GOT3 (cell line): Measurements from ENCODE around the gene IFIT5.
"Not testable (repeated sequence)": the region's sequence is repeated elsewhere in the genome, so short reads cannot be mapped to it uniquely, and the experiment has no call there.

Source experiments
- DNase-seq: peaks from one replicate; lab custom pipeline; 2025; ENCODE audit warnings: mixed read lengths; lab: John Stamatoyannopoulos, UW

The IFIT5 gene, protein sequence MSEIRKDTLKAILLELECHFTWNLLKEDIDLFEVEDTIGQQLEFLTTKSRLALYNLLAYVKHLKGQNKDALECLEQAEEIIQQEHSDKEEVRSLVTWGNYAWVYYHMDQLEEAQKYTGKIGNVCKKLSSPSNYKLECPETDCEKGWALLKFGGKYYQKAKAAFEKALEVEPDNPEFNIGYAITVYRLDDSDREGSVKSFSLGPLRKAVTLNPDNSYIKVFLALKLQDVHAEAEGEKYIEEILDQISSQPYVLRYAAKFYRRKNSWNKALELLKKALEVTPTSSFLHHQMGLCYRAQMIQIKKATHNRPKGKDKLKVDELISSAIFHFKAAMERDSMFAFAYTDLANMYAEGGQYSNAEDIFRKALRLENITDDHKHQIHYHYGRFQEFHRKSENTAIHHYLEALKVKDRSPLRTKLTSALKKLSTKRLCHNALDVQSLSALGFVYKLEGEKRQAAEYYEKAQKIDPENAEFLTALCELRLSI

DNA sequence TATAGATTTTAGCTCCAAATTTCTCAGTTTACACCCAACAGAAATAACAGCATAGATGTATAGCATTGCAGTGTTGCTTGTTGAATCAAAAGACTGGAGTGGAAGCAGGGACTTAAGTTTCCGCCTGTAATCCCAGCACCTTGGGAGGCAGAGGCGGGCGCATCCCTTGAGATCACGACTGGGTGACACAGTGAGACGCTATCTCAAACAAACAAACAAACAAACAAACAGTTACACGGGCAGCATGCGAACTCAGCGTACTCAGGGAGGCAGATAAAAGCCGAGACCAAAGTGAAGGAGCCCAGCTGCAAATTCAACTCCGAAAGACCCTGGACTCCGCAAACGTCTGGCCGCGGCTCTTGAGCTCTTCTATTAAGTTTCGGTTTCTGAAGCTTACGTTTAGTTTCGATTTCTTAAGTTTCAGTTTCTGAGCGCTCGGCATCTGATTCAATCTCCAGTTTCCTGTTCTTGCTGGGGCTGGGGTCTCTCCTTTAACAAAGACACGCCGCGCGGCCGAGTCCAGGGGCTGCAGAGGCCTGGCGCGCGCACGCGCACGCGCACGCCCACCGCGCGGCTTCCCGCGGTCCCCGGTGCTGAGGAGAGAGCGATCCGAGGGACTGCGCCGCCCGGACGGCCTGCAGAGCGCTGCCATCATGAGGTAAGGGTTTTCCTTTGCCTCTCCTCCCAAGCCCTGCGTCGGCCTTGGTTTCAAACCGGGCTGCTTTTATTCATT, at the start of gene IFIT5:
TSS of gene IFIT5 (plus strand) at position 423 of the 733 bp plus-strand sequence. CDS start at position 654, 231 bp downstream.
- DNase-seq: peak; percentile 69

DNA sequence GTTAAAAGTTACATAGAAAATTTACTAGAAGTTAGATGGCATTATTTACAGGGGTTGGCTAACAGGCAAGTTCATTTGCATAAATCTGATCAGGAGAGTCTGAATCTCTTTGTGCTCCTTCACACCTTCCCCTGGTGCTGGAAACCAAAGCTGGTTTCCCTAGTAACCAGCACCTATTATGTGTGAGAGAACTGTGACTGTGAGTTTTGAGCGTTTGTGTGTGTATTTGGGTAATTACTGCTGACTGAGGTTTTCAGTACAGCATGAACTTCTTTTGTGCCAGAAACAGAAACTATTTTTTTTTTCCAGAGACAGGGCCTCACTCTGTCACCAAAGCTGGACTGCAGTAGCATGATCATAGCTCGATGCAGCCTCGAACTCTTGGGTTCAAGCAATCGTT, 46.8 kb upstream of the IFIT5 start:
- no peak for DNase-seq

DNA sequence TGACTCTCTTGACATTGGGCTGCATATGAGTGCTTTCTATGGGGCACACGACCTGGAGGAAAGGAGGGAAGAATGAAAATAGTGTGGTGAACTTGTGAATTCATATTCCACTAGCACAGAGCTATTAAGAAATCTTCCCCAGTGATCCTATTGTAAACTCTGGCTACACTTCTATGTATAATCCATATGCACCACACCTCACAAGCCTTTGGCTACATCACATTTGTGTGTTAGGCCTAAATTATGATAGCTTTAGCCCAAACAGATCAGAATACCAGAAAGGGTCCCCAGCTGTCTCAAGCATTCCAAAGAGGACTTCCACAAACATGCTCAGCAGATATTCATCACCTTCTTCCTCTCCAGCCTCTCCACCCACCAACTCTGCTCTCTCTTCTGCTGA, 46.2 kb upstream of the IFIT5 start:
- no peak for DNase-seq

DNA sequence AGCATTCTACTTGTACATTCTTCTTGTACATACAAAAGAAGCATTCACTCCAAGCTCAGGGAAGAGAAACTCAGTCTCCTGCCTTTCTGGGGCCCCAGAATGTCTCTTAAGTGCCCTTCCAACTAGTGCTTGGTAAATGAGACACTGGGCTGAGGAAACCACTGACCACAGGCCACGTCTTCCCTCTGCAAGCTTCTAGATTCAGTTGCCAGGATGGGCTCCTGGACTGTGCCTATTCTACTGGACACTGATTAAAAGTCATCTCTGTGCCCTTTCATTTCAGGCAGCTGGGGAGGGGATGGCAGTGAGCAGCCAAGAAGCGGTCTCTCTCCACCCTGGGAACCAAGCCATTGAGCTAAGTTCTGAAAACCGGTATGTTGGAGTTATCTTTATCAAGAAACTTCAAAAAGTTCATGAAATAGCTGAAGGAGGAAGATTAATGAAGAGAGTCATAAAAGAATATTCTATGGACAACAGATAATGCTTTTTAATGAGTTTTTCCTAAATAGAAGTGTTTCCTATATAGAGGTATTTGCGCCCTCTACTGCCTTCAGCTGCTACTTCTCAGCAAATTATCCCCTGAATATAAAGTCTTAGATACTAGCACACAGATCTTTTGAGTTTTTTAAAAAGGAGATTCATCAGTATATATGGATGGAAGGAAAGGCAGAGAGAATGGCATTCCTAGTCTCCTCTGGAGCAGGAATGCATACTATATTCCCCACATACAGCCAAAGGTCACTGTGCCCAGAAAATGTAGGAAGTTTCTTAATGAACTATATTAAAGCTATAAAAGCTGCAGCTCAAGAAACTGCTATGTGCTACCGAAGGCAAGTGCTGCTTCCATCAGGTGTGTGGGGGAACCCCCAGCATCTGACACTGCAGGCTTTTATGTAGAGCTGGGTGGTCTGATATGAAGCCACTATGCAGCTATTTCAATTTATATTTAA, 44.9 kb upstream of the IFIT5 start:
- DNase-seq: no peak

DNA sequence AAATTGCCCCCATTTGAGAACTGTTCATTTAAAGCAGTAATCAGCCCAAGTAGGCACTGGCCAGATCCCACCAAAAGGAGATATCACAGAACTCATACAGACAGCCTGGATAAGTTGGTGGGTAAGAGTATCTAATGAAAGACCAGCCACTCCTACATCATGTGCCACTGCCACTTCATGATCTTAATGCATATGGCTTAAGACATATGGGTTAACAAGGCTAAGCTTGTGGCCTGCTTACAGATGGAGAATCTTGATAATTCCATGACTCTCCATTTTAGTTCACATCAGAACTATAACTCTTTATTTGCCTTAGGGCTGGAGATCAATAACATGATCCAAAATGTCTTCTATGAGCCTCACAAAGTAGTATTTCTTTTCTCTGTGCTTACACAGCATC, 43.3 kb upstream of the IFIT5 start:
- DNase-seq: no peak

DNA sequence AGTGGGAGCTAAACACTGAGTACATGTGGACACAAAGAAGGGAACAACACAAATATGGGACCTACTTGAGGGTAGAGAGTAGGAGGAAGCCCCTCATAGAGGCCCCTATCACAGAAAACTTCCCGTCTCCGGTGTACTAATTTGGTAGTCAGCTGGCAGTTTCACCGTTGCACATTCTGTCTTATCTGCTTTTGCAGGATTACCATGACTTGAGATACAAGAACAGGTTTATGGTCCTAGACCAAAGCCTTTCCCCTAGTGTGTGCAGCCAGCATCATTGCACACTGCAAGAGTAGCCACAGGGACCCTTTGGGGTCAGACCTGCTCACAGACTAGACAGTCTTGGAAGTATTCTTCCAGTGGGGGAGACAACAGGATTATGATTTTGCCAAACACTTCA, 42.4 kb upstream of the IFIT5 start:
- DNase-seq: no peak

DNA sequence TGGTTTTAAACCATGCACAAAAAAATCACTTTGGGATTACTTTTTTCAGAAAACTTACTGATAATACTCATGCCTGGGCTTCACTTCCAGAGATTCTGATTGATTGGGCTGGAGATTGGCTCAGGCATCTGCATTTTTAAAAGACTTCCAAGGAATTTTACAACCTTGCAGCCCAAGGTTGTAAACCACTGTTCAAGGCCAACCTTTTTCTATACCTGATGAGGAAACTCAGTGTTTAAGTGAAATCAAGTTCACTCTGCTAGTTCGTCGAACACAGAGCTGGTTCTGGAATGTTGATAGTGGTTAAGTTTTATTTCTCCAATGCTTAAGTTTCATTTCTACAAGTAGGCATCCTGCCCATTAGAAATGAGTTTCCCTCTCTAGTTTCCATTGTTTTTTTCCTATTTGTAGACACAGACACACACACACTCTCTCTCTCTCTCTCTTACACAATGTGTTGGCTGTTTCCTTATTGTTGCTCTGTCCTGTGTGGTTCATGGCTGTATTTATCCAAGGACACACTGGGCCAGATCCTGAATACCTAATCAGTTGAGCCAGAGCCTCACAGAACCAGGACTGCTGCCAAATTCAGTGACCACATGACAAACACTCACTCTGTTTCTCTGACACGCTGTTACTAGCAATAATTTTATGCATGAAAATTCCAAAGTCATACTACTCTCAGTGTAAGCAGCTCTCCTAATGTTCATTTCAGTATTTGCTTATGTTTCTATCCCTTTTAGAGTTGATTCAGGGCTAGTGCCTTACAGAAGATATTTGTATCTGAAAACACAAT, 40.3 kb upstream of the IFIT5 start:
- DNase-seq: peak; percentile 34

DNA sequence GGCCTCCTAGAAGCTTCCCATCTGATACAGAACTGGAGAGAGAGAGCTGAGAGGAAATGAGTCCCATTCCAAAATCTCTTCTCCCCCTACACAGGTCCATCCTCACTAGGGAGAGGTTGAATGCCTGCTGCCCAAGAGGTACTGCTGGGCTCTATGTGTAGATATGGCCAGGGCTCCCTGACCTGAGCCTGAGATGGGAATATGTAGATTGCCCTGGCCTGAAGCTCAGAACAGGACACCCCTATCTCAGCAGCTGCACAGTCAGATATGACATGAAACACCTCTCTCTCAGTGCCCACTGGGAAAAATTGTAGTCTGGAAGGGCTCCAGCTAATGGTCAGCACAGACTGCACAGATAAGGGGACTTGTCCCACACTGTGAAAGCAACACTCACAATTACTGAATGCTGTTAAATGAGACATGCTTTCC, 39.6 kb upstream of the IFIT5 start:
- no peak for DNase-seq

DNA sequence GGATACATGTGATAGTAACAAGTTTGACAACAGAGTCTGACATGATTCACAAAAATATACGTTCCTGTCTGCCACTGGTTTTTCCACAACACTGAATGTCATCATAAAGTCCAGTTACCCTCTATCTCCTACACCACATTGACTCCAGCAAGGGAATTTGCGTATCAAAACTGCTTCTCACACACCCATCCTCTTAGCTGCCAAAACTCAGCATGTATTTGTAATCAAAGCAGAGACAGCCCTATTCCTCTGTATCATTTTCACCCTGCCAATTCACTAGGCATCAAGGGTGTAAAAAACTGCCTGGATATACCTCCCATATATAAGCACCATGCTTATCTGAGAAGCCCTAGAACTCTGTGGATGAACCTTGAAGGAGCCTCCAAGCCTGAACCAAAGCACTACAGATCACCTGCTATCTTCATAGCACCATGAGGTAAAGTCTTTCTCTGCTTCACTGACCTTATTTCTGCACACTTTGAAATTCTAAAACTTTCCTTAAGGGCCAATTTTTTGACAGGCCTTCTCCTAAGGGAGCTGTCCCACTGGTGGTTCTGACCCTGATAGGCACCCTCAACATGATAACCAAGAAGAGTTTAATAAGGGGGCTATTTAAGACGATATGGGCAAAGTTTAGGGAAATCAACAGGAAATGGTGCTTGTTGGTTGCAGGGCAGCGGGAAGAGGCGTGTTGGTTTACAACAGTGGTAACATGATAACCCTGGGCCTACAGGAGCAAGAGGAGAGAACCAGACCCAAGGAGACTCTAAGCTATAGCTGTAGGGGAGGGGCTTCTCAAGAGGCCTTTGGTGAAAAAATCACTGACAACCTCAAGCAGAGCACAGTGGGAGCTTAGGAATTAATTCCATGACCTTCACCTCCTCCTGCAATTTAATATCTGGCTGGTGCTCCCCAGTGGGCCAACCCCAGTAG, 36.4 kb upstream of the IFIT5 start, which contains the start of gene IFIT1B:
TSS of gene IFIT1B (plus strand) at position 352 of the 933 bp plus-strand sequence. CDS start at position 432, 80 bp downstream.
- DNase-seq: no peak

DNA sequence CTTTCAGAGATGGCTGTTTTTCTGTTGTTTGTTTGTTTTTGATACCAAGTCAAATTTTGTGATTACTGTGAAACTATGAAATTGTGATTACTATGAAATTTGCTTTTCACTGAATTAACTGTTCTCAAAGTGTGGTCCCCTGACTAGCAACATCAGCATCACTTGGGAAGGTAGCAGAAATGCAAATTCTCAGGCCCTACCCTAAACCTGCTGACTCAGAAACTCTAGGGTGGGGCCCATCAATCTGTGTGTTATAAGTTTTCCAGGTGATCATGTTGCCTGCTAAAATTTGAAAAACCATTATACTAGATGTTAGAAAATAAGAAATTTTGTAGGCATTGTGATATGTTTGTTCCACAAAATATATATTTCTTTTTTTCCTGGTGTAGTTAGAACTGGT, 35.3 kb upstream of the IFIT5 start:
- DNase-seq: no peak

DNA sequence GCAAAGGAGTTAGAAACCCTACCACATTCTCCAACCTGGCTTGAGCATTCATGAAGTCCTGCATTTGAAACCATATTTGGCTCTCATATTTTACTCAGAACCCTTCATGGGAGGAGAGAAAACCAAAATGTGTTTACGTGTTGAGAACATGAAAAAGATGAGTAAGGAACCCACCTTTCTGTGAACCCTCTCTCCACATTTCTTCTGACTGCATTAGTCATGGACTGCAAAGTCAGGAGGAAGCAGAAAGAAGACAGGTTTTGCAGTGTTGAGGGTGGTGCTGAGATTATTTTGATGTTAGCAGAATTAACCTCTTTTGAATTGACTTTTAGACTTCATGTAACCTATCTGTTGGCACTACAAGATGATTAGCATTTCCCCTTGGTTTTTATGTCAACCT, 31.6 kb upstream of the IFIT5 start:
- DNase-seq: no peak

DNA sequence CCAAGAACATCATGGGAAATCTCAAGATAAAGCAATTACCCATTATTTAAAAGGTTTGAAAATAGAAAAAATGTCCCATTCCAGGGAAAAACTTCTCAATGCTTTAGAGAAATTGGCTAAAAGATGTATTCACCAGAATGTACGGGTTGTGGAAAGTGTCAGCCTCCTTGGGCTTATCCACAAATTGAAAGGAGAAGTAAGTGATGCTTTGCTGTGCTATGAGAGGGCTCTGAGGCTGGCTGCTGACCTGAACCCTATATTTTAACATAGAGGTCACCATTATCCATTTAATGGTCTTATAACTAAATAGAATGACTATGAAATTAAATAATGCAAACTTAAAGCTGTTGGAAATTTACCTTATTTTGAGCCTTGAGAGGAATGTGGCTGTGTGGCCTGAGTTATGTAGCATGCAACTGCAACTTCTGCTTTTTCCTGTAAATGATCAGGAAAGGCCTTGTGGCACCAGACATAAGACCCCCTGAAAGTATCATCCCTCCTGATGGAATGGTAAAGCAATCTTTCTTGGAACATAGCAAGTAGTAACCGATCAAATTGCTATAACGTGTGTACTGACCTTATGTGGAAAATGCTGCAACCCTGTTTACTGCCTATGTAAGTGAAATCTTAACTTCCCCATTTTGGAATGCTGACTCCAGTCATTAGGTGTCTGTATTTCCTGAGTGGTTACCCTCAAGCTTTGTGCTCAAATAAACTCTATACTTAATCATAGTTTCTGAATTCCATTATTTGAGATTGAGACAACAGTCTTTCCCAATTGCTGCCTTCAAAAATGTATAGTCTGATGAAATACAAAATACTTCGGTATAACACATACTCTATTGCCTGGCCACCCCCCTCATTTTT, 29.7 kb upstream of the IFIT5 start:
- no peak for DNase-seq

DNA sequence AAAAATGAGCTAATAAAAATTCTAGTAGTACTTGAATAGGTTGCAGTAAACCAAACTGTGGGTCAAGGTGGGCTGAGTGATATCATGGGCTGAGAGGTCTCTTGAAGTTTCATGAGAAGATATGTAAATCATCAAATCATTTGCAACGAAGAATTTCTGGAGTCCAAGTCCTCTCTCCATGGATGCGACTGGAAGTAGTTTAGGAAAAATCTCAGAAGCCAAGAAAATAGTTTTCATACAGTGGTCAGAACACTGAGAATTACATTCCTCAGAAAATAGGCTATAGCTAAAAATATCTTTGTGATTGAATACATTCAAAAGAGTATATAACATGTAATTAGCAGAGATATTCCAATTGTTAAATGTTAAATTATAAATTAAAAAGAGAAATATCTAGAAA, 25.6 kb upstream of the IFIT5 start:
- no peak for DNase-seq

DNA sequence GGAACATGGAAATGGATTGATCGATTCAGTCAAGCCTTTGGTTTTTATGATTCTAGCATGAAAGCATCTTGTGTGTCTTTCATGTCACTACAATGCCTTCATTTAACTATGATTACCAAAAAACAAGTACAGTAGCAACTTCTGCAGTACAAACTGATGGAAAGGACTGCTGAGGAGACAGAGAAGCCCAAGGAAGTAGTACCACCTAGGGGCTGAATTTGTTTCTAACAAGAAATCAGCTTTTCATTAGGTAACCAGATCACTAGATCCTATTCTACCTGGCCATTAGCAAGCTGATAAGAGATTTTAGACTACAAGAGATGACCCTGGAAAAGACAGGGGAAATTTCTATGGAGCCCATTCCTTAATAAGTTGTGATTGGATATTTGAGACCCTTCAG, 25.1 kb upstream of the IFIT5 start:
- no peak for DNase-seq

DNA sequence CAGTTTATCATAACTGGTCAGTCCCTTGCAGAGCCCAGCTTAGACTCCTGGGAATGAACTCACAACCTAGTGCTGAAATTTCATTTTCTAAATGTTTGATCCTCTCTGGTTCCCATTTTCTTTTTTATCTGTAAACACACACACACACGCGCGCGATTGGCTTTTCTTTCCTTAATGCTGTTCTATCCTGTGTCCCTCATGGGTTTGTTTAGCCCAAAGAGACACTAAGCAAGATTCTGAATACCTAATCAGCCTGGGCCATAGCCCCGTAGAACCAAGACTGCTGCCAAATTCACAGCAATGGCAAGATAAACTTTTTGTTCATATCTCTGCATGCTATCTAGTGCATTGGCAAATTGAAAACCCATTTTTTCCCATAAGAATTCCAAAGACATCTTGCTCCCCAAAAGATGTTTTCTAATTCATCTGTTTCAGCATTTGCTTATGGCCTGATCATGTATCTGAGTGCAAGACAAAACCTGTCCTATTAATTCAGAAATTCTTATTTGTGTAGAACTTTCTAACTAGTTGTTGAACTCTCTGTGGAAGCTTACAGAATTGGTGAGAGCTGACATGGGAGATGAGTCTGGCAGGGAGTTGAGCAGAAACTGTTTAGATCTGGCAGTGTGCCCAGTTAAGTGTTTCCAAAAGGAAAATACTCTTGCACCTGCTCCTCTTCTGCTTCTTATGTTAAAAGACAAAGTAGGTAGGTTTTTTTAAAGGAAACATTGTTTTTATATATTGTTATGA, 23.7 kb upstream of the IFIT5 start:
- DNase-seq: no peak

DNA sequence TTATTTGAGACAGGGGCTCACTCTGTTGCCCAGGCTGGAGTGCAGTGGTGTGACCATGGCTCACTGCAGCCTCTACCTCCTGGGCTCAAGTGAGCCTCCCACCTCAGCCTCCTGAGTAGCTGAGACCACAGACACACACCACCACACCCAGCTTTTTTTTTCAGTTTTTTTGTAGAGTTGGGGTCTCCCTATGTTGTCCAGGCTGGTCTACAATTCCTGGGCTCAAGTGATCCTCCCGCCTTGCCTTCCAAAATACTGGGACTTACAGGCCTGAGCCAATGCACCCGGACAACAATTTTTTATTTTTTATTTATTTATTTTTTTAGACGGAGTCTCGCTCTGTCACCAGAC, 23.2 kb upstream of the IFIT5 start:
- DNase-seq: not testable (repeated sequence)

DNA sequence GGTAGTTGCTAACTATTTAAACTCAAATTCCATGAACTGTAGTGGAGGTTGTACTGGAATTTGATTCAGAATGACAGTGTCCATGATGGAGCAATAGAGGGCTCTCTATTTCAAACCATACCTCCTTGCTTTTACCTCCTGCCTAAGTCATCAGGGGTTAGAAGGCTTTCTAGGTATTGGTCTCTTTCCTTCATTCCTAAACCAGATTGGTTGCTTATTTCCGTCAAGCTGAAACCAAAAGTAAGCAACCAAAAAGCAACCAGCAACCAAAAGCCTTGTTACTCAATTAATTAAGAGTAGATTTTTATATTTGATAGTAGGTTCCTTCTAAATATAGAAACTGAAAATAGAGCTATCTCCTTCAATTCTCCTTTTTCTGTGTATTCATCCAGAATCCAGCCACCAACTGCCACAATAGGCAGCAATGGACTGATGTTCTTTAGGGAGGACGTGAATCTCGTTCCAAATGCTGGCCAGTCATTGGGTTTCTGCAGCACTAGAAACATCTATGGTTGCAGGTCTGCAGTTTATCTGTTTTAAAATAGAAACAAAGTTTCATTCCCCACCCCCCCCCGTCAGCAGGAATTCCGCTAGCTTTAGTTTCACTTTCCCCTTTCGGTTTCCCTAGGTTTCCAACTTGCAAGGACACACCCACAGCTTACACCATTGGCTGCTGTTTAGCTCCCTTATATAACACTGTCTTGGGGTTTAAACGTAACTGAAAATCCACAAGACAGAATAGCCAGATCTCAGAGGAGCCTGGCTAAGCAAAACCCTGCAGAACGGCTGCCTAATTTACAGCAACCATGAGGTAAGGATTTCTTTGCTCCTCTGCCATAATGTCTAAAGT, 22.2 kb upstream of the IFIT5 start, which contains the start of gene IFIT1:
TSS of gene IFIT1 (plus strand) at position 717 of the 850 bp plus-strand sequence. CDS start at position 807, 90 bp downstream.
- no peak for DNase-seq
